GM21619 (cell line): Measurements from ENCODE around the gene TENM4.

Experiments used
- ATAC-seq: cut with Tn5 transposase; IDR thresholded peaks from one replicate; pipeline ENCODE4 v1.9.1; 2021; ENCODE audit not compliant: unreplicated experiment

Gene TENM4

DNA sequence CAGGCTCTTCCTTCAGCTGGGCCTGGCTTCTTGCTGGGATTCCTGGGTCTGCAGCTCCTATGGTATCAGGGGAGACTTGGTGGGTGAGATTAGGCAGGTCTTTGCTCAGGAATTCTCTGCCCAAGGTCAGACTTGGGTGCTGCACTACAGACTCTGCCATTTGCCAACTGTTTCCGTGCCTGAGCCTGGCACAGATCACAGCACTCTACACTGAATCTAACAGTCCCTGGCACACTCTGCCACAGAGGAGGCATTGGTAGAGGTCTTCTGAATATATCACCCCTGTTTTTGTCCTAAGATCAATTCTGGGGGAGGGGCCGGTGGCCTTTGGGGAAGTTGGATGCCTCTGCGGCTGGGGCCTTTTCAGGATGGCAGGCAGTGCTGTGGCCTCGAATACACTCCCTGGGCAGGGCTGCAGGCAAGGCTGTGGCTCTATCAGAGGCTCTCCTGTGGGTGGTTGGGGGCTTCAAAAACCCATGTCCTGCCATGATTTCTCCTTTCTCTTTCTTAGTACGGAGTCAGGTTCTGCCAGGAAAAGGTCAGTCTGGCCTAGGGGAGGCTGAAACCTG lies 751.2 kb downstream of the TENM4 start:
- no peak for ATAC-seq

- no peak for ATAC-seq
These were observed 751.7 kb downstream of the TENM4 start for GRCh38 chr11:78689101-78689500.

GRCh38 chr11:78688460-78688859 lies 752.4 kb downstream of the TENM4 start:
- no peak for ATAC-seq

GRCh38 chr11:78685156-78685555 lies 755.7 kb downstream of the TENM4 start:
- ATAC-seq = no peak

- ATAC-seq = no peak
These were observed 756.5 kb downstream of the TENM4 start for GRCh38 chr11:78684377-78684776.

GRCh38 chr11:78683774-78684173 lies 757.1 kb downstream of the TENM4 start:
- ATAC-seq = no peak

DNA sequence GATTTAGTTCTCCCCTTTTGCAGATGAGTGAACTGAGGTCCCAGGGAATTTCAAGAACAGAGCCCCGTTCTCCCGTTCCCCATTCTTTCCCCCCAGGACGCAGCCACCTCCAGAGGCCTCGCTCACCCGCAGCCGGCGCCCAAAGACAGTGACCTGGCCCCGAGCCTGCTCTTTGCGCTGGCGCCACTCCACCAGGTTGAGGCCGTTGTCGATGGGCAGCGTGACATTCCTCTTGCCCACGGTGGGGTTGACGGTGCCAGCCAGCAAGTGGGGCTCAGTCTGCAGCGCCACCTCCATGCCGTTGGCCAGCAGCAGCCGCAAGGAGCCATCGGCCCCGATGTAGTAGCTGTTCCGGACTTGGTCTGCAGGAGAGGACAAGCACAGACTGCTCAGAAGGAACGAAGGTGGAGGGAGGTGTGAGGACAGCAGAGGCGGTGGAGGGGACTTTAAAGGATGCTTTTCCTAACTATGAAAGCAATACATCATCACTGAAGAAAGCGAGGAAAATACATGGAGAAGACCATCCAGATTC lies 764.7 kb downstream of the TENM4 start:
- ATAC-seq = no peak

DNA sequence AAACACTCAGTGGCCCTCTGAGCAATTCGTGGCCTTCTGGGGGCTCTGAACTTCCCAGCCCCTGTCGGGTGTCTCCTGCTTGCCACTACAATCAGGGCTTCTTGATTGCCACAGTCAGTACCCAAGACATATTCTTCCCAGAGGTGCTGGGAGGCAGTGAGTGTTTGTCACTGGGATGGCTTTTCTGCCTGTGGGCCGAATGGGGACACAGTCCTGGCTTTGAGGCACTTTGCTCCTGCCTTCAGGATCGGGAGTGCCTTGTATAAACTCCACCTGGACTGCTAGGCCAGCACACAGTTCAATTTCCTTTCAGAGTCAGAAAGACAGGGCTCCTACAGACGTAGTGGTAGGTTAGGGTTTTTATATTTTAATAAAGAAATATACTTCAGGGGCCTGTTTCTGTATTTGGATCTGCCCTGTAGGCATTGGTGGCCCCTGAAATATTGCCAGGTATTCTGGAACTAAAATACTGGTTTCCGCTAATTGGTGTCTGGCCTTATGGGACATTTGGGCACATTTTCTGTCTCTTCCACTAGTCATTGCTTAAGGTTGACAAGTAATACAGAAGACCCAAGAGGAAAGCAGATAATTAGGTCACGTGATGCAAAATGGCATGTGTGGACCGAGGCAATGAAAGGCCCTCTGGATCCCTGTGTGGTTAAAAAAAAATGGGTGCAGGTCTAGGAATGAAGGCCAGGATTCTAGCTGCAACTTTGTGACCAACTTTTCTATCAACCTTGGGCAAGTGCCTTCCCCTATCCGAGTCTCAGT lies 767.8 kb downstream of the TENM4 start:
- ATAC-seq = no peak

DNA sequence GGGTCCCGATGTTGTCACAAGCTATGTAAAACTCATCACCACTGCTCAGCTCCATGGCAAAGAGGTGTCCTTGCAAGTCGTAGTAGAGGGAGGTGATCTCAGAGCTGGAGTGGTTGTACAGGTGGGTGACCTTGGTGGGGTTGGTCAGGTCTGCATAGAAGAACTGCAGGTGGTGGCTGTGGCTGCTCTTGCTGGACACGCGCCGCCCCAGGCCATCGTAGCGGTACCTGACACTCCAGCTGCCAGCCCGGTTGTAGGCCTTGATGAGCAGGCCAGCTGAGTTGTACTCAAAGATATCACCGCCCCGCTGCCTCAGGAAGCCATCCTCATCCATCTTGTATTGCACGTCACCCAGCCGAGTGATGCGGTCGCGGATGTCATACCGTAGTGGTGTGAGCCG lies 771.6 kb downstream of the TENM4 start:
- no peak for ATAC-seq

DNA sequence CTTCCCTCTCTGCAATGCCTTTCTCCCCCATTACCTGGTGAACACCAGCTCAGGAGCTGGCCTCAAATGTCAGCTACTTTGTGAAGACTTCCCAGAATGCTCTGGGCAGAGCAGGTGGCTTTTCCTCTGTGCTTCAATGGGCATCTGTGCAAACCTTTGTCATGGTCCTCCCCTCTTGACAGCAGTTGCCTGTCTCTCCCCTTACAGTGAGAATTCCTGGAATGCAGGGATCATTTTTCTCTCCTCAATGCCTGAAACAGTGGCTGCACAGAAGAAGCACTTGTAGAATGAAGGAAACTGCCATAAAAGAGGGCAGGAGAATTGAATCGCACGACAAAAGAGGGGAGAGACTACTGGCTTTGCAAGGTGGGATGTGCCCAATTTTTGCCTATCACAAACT lies 773.4 kb downstream of the TENM4 start:
- ATAC-seq = no peak

DNA sequence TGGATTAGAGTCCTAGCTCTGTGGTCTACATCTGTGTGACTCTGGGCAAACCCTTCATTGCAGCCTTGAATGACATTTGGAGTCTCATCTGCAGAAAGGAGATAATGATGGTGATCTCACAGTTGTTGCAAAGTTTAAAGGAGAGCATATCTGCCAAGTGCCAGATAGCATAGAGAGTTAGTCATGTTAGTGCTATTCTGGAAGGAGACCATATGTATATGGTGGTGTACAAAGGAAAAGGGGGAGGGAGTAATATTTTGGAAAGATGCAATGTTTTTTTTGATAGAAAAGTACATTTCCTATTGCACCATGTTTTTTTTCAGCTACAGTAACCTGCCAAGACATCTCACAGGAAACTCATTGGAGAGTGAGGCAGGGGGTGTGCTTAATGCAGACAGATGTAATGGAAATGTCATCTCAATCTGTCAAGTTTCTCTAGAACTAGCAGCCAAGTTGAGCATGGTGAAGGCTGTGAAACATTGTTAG lies 774.1 kb downstream of the TENM4 start:
- ATAC-seq = no peak

GRCh38 chr11:78664636-78665035 lies 776.2 kb downstream of the TENM4 start:
- ATAC-seq = no peak

DNA sequence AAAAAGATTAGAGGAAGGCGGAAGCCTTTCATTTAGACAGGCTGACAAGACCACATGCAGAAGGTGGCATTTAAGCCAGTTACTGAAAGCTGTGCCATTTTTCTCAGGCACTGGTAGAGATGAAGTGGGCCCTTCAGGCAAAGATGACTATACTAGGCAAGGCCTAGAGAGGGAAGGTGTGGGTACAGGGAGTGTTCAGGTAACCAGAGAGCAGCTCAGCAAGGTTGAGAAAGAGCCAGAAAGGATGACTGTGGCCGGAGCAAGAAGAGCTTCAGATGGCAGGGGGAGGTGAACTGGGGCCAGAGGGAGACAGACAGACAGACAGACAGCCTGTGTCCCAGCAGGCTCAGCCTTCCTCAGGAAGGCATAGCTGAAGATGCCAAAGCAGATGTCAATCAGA lies 778.0 kb downstream of the TENM4 start:
- ATAC-seq = no peak

DNA sequence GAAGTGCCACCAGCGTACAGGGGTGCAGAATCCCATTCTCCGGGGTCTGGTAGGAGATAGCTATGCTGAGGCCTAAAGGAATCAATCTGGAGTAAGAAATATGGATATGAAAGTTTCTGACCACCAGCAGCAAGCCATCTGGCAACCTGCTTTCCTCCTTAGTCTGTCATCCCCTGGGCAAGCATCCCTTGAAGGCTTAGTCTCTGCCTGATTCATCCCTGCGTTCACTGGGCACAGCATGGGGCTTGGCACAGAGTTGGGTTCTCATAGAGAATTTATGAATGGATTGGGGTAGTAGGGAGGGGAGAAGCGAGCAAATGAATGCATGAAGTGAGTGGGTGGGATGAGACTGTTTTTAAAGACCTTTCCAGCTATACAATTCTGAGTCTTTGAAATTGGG lies 780.4 kb downstream of the TENM4 start:
- ATAC-seq = no peak

GRCh38 chr11:78659326-78660270 lies 781.2 kb downstream of the TENM4 start:
- no peak for ATAC-seq

DNA sequence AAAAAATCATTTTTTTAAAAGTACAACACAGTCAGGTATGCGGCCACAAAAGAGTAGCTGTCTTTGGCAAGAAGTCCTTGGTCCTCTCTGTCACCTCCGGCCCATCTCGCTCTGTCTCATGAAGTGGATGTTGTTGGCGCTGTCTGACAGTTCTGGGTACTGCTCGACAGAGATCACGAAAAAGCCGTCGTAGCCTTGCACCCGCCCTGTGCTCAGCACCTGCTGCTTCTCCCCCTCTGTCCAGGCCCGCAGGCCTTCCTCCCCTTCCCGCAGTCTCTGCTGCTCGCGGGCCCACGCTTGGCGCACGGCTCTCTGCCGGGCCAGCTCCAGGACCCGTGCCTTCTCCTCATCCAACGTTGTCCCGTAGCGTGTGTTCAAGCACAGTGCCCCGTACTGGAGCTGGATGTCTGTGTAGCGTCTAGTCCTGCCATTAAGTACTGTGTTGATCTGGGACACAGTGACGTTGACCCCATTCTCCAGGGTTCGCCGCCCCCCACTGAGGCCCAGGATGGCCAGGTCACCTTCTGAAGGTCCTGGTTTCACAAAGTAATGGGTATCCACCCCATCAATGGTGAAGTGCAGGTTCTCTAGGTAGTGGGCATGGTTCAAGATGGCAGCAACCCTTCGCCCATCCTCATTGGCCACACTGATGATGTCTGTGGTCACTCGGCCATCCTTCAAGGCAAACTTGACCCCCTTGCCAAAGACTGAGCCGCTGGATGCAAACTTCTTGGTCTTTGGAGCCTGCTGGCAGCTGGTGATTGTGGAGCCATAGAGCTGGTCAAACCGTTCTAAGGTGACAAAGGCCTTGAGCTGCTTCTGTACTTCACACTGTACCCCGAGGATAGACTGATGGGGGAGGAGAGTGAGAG lies 782.6 kb downstream of the TENM4 start:
- no peak for ATAC-seq

GRCh38 chr11:78657441-78657840 lies 783.4 kb downstream of the TENM4 start:
- ATAC-seq = no peak

DNA sequence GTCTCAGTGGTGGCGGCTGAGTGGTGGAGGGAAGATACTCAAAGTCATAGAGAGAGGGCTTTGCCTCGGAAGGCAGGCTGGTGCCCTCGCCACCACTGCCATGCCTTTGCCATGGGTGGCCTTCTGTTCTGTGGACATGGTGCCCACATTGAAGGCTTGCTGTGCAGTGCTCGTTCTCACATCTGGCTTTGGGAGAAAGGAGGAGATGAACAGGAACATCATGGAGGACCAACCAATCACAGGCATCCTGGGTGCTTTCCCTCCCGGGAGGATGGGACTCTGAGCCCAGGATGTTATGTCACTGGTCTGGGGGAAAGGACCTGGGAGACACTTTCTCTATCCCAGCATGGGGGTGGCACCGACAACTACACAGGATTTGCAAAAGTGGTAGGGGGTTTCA lies 783.8 kb downstream of the TENM4 start:
- ATAC-seq = no peak

- no peak for ATAC-seq
These were observed 784.5 kb downstream of the TENM4 start for GRCh38 chr11:78656327-78656726.

GRCh38 chr11:78655561-78655960 lies 785.3 kb downstream of the TENM4 start:
- ATAC-seq = no peak
